Transverse colon (tissue), 4 donors: Measurements from ENCODE around the gene KCNJ6. TPM values are rescaled to one million over a fixed set of nuclear protein-coding genes. Genes with fewer than 3 reads are reported as not detected.

Experiments used
- DNase-seq: peaks from one replicate; pipeline ENCODE4 v3.0.0-alpha.2; 2019
- H3K27ac ChIP-seq, 4 donors: fragments of 200-600 bp; sonication (generic); 2 replicates each; pipeline ENCODE4 v1.5.1; 2016 to 2018; ENCODE audit warnings: inconsistent platforms in 4 of 4
- H3K27me3 ChIP-seq: fragments of 200-600 bp; sonication (generic); 2 replicates; pipeline ENCODE4 v1.5.1; 2017; ENCODE audit warnings: inconsistent platforms
- H3K36me3 ChIP-seq, 4 donors: fragments of 200-600 bp; sonication (generic); 2 replicates each; pipeline ENCODE4 v1.5.1; 2017 to 2019; ENCODE audit warnings: inconsistent platforms in 4 of 4
- H3K4me1 ChIP-seq, 4 donors: fragments of 200-600 bp; sonication (generic); 2 replicates each; pipeline ENCODE4 v1.5.1; 2017 to 2020; ENCODE audit warnings: inconsistent platforms in 4 of 4
- H3K4me3 ChIP-seq, 4 donors: fragments of 200-600 bp; sonication (generic); 1 replicate in 1 of 4; 2 replicates in 3 of 4; pipeline versions ENCODE4 v1.5.1 to v1.6.1; 2017 to 2019; ENCODE audit warnings: inconsistent platforms in 4 of 4
- H3K9me3 ChIP-seq, 2 donors: fragments of 200-600 bp; sonication (generic); 2 replicates each; pipeline ENCODE4 v1.5.1; 2017 to 2019; ENCODE audit warnings: inconsistent platforms in 2 of 2
- CTCF ChIP-seq, 5 experiments: fragments of 200-600 bp in 3 of 5; fragments of 450-650 bp in 2 of 5; sonication (generic) in 3 of 5; IDR thresholded peaks; 1 replicate in 2 of 5; 2 replicates in 3 of 5; pipeline ENCODE4 v1.5.1; 2016 to 2017; ENCODE audit warnings: antibody characterized with exemption in 5 of 5, inconsistent platforms in 3 of 5, mild to moderate bottlenecking in 2 of 5, moderate library complexity in 1 of 5
- EP300 ChIP-seq: sonication (generic); formaldehyde crosslinking; IDR thresholded peaks from one replicate; pipeline ENCODE4 v1.6.1; 2017; ENCODE audit warnings: antibody characterized with exemption, low read depth
- POLR2A ChIP-seq: fragments of 450-650 bp; IDR thresholded peaks from one replicate; pipeline ENCODE4 v1.6.1; 2016; ENCODE audit warnings: antibody characterized with exemption, mild to moderate bottlenecking, moderate library complexity
- POLR2AphosphoS5 ChIP-seq, 3 donors: sonication (generic); formaldehyde crosslinking; IDR thresholded peaks; one replicate each; pipeline ENCODE4 v1.6.1; 2016; ENCODE audit warnings: antibody characterized with exemption in 3 of 3
- WGBS, 2 donors: methylation state at CpG; one replicate each; pipeline ENCODE4 v1.1.5; 2018; ENCODE audit warnings: low coverage in 1 of 2; 5-methylcytosine and 5-hydroxymethylcytosine counted together
- in situ Hi-C, 4 donors: fragments of 200-750 bp; cut with MboI; loops; one replicate each; pipeline versions ENCODE4 v1.15.0 to v1.15.1; 2017; ENCODE audit warnings: low sequenced_read_pairs in 3 of 4, low pct_ligation_motif_present in 1 of 4, low pct_unique_long_range_greater_than_20kb in 1 of 4
- intact Hi-C: fragments of 100-400 bp; cut with DNase I; formaldehyde crosslinking; loops from one replicate; pipeline ENCODE4 v1.15.1; 2023; ENCODE audit warnings: low total_unique reads
- total RNA-seq, 4 donors: library from RNA; depleted of rRNA; stranded (reverse); fragments of >200 nt; gene quantifications; one replicate each; pipeline ENCODE4 v1.1.0, GENCODE V29; 2016

Gene KCNJ6
- total RNA-seq, 4 donors from 2014 or later, result 0.14 to 0.16 TPM; not detected in 2

DNA sequence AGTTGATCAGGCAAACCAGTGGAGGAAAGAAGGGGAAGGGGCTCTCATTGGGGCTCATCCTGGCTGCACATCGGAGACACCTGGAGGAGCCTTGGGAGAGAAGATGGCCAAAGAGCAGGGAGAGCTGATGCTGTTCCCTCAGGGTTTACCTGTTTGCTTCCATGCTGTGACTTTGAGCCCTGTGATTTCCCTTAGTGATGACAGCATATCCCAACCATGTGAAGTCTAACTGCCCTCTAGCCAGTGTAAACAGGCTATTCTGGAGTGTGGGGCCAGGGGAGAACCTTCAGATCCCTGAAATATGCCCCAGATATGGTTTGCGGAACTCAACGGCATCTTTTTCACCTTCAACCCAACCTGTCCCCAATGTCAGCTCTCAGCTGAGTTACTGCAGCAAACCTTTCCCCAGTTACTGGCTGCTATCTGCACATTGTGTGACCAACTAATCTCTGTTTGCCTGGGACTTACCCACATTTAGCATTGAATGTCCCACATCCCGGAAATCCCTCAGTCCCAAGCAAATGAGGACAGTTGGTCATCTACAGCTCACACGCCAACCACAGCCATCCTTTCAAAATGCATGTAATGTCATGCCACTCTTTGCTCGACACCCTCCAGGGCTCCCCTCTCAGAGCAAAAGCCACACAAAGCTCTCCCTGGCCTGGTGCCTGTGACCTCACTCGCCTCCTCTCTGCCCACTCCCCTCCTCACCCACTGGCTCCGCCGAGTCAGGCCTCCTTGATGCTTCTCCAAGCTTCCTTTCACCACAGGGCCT is 242.3 kb downstream of the KCNJ6 start:
- WGBS, 2 donors, result 84 to 100% methylated on average over 2 to 9 of the region's 9 CpGs
- H3K4me1 ChIP-seq, result peaks cover 0 to 3% (median 1%) of the 10 kb centered on the region in 4 donors
- in situ Hi-C loops, result no loop called here
- H3K9me3 ChIP-seq, result no peaks in the 10 kb centered on the region
- H3K27me3 ChIP-seq, result peaks cover 24% of the 10 kb centered on the region
- DNase-seq, result no peak
- no peaks in the 10 kb centered on the region for H3K36me3 ChIP-seq
- no peak overlapping the region for H3K27ac ChIP-seq
- no peak for TF ChIP-seq CTCF (IDR thresholded peaks at IDR 0.05)
- TF ChIP-seq EP300, result no peak
- no peak for TF ChIP-seq POLR2A
- no peak for TF ChIP-seq POLR2AphosphoS5 (IDR thresholded peaks at IDR 0.05)
- intact Hi-C loops, result no loop called here
- H3K4me3 ChIP-seq, result no peak overlapping the region

- WGBS, 2 donors, result 50 to 90% methylated on average over 1 to 5 of the region's 5 CpGs
- H3K27ac ChIP-seq, result no peak overlapping the region
- H3K4me1 ChIP-seq, result peaks cover 0 to 3% (median 1%) of the 10 kb centered on the region in 4 donors
- H3K36me3 ChIP-seq, result no peaks in the 10 kb centered on the region
- no peak overlapping the region for H3K4me3 ChIP-seq
- intact Hi-C loops, result no loop called here
- no peak for DNase-seq
- in situ Hi-C loops, result no loop called here
- H3K9me3 ChIP-seq, result no peaks in the 10 kb centered on the region
- H3K27me3 ChIP-seq, result peaks cover 24% of the 10 kb centered on the region
- no peak for TF ChIP-seq EP300
- TF ChIP-seq POLR2A, result no peak
- no peak for TF ChIP-seq POLR2AphosphoS5 (IDR thresholded peaks at IDR 0.05)
- TF ChIP-seq CTCF (IDR thresholded peaks at IDR 0.05), result no peak
Observed at GRCh38 chr21:37671381-37671780, 244.9 kb downstream of the KCNJ6 start.

DNA sequence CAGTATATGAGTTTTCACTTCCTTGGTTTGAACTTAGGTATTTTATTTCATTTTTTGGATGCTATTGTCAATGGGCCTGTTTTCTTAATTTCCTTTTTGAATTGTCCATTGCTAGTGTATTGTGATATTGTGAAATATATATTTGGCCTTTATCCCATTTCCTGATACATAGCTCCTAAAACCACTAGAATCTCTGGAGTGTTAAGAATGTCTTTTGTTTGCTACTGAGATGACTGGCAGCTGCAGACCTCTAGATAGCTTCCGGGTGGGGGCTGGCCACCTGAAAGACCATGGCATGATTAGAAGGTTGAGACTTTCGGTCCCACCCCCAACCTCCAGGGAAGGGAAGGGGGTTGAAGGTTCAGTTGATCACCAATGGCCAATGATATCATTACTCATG is 245.4 kb downstream of the KCNJ6 start:
- intact Hi-C loops, result no loop called here
- Histone ChIP-seq H3K9me3 (no peaks in the 10 kb centered on the region), H3K36me3 (no peaks in the 10 kb centered on the region), H3K27ac (no peak overlapping the region), H3K4me3 (no peak overlapping the region), H3K4me1 (peaks cover 0 to 3% (median 1%) of the 10 kb centered on the region in 4 donors), H3K27me3 (peaks cover 23% of the 10 kb centered on the region)
- 71% methylated on average over 2 of the region's 2 CpGs; no CpG with 5 or more reads in 1 of the 2 donors for WGBS, 2 donors
- no peak for TF ChIP-seq POLR2AphosphoS5 (IDR thresholded peaks at IDR 0.05)
- no peak for TF ChIP-seq CTCF (IDR thresholded peaks at IDR 0.05)
- no peak for TF ChIP-seq POLR2A
- TF ChIP-seq EP300, result no peak
- no peak for DNase-seq
- in situ Hi-C loops, result no loop called here

- no peaks in the 10 kb centered on the region for H3K9me3 ChIP-seq
Observed at GRCh38 chr21:37669249-37669648, 247.0 kb downstream of the KCNJ6 start.

More at GRCh38 chr21:37669249-37669648, 247.0 kb downstream of the KCNJ6 start:
- Histone ChIP-seq H3K4me3 (no peak overlapping the region), H3K27ac (no peak overlapping the region), H3K27me3 (peaks cover 10% of the 10 kb centered on the region), H3K36me3 (no peaks in the 10 kb centered on the region), H3K4me1 (no peaks in the 10 kb centered on the region)
- intact Hi-C loops (no loop called here), in situ Hi-C loops (no loop called here)
- 81 to 92% methylated on average over 2 to 3 of the region's 3 CpGs for WGBS, 2 donors
- no peak for TF ChIP-seq POLR2A
- no peak for TF ChIP-seq CTCF (IDR thresholded peaks at IDR 0.05)
- no peak for TF ChIP-seq EP300
- TF ChIP-seq POLR2AphosphoS5 (IDR thresholded peaks at IDR 0.05), result no peak
- no peak for DNase-seq
